Fibroblast of the aortic adventitia (primary cell): ENCODE measurements around the gene OR2M7. TPM values are rescaled to one million over a fixed set of nuclear protein-coding genes. Genes with fewer than 3 reads are reported as not detected.

Experiments
- DNase-seq: peaks from one replicate; pipeline ENCODE4 v3.0.0-alpha.2; 2010; ENCODE audit warnings: low read depth
- H3K4me3 ChIP-seq: 2 replicates; pipeline ENCODE4 v1.5.1; 2011; ENCODE audit warnings: low read depth, mild to moderate bottlenecking, control low read depth, low read length, moderate library complexity
- total RNA-seq: library from RNA; depleted of rRNA; stranded (reverse); fragments of >200 nt; gene quantifications from 2 replicates; pipeline ENCODE4 v1.2.3, GENCODE V29; 2012; ENCODE audit warnings: low replicate concordance
- TF ChIP-seq, protein P1 (sequence below): IDR thresholded peaks from 2 replicates; pipeline ENCODE4 v1.5.1; 2011; ENCODE audit warnings: mild to moderate bottlenecking, low read length, control low read depth, inconsistent platforms; ENCODE audit not compliant: insufficient read depth

Gene OR2M7, protein sequence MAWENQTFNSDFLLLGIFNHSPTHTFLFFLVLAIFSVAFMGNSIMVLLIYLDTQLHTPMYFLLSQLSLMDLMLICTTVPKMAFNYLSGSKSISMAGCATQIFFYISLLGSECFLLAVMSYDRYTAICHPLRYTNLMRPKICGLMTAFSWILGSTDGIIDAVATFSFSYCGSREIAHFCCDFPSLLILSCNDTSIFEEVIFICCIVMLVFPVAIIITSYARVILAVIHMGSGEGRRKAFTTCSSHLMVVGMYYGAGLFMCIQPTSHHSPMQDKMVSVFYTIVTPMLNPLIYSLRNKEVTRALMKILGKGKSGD
- not detected in 2 replicates for total RNA-seq

DNA sequence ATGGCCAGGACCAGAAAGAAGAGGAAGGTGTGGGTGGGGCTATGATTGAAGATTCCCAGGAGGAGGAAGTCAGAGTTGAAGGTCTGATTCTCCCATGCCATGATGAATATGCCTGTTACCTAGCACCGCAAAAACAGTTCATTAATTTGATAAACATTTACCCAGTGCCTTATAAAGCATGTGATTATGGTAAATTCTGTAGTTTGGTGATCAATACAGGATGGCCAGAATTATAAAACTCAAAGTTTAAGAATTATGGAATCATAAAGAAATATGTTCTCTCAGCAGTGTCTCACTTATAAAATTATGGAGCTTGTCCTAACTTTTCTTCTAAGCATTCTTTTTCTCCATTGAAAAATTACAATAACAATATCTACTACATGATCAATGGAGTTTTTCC, at the start of gene OR2M7:
Gene OR2M7 (minus strand): TSS at position 101 of the 400 bp plus-strand sequence. CDS start 0 bp downstream, at position 101.
- TF ChIP-seq, protein P1, sequence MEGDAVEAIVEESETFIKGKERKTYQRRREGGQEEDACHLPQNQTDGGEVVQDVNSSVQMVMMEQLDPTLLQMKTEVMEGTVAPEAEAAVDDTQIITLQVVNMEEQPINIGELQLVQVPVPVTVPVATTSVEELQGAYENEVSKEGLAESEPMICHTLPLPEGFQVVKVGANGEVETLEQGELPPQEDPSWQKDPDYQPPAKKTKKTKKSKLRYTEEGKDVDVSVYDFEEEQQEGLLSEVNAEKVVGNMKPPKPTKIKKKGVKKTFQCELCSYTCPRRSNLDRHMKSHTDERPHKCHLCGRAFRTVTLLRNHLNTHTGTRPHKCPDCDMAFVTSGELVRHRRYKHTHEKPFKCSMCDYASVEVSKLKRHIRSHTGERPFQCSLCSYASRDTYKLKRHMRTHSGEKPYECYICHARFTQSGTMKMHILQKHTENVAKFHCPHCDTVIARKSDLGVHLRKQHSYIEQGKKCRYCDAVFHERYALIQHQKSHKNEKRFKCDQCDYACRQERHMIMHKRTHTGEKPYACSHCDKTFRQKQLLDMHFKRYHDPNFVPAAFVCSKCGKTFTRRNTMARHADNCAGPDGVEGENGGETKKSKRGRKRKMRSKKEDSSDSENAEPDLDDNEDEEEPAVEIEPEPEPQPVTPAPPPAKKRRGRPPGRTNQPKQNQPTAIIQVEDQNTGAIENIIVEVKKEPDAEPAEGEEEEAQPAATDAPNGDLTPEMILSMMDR = no peak
- H3K4me3 ChIP-seq = no peak within 1 kb of the TSS
- no peak for DNase-seq

DNA sequence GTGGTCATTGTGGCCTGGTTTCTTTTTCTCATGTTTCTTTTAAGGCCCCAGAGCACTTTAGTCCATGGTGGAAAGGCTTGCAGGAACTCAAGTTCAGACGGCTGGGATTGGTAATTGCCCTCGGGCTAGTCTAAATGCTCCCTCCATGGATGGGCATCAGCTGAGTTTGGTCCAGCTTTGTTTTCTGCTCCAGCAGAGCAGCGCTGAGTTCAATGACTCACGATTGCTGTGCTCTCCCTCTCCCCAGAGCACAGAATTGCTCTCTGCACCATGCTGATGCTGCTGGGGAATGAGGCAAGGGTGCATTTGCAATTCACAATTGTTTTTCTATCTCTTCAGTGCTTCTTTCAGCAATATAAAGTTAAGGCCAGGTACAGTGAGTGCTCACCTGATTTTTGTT, 49.4 kb upstream of the OR2M7 start:
- H3K4me3 ChIP-seq = no peak overlapping the region
- no peak for DNase-seq
- TF ChIP-seq, protein P1 = no peak

DNA sequence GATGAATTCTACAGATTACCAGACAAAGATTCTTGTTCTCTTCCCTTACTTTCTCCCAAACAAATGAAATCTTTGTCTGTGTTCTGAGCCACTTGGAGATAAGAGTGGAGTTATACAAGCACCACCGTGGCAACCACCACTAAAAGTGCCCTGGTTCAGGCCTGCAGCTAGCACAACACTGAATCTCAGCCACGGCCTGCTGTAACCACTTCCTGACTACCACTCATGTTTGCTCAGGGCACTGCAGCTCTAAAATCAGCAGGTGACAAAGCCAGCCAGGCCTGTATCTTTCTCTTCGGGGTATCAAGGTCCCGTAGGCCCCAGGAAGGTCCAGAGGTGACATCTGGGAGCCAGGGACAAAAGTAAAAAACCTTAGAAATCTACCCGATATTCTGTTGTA, 48.0 kb upstream of the OR2M7 start:
- no peak for DNase-seq
- TF ChIP-seq, protein P1 = no peak

DNA sequence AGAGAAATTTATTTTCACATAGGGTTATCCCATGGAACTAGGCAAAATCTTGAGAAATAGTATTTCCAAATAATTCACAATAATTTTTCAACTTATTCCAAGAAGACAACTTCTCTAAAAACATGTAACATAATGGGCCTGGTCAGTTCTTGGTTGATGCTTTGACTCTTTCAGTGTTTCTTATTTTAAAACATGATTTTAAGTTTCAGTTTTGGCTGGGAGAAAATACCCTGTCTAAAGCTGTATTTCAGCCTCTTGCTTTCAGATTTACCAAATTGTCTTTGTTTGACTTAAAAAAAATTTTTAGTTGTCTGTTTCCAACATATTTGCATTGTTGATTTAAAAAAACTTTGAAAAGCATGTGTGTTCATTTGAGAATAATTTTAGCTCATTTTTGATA, 42.2 kb upstream of the OR2M7 start:
- DNase-seq = no peak
- TF ChIP-seq, protein P1 = no peak
- no peak overlapping the region for H3K4me3 ChIP-seq

More for the DNA sequence above, 48.0 kb upstream of the OR2M7 start:
- H3K4me3 ChIP-seq = no peak overlapping the region

DNA sequence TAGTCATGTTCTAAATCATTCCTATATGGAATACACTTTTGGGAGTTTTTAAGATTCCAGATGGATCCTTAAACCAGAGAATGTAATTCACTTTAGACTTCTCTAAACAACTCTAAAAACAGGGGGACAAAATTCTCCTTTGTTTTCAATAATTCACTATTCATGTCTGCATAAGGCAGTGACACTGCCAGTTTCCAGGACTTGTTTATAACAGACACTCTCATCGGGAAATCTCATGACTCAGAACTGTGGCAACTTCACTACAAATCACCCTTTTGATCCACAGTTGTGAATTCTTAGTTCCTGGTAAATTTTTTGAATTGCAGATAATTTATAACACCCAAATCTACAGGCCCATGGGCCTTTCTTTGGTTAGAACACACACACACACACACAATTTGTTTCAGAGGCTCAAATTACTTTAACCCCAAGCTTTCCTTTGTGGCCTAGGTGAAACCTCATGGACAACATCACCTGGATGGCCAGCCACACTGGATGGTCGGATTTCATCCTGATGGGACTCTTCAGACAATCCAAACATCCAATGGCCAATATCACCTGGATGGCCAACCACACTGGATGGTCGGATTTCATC, 36.9 kb upstream of the OR2M7 start, which contains the start of gene OR2T4:
Gene OR2T4 (plus strand): TSS at position 545 of the 595 bp plus-strand sequence. CDS start 0 bp downstream, at position 545.
- DNase-seq = no peak
- TF ChIP-seq, protein P1 = no peak
- no peak within 1 kb of the TSS for H3K4me3 ChIP-seq

DNA sequence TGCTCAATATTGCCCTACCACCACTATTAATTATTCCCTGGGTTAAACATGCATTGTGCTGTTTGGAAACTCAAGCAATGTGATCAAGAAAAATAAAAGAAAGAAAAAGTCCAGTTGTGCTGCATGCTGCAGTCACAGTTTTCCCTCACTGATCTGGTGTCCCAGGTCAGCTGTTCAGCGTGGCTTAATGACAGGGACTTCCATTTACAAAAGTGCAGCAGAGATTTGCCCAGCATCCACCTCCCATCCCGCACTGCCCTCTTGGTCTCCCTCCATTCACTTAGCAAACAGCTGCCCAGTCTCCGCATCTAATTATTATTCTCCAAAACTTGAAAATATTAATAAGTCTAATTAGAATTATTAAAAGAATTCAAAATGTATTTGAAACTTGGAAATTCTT, 35.0 kb upstream of the OR2M7 start:
- no peak overlapping the region for H3K4me3 ChIP-seq
- TF ChIP-seq, protein P1 = no peak
- DNase-seq = no peak
